SIG-M5 treated with dmso at 0.1 percent for 504 hours (cell line): Measurements from ENCODE around the gene FLRT1.

Source experiments
- DNase-seq: peaks from one replicate; lab custom pipeline; 2025; ENCODE audit not compliant: unreplicated experiment; lab: John Stamatoyannopoulos, UW

The FLRT1 gene

GRCh38 chr11:64005691-64006090 lies 30.0 kb upstream of the FLRT1 start:
- no peak for DNase-seq

GRCh38 chr11:64006398-64006797 lies 29.3 kb upstream of the FLRT1 start:
- no peak for DNase-seq

GRCh38 chr11:64007160-64007628 lies 28.5 kb upstream of the FLRT1 start:
- DNase-seq: peak; percentile 47

GRCh38 chr11:64007629-64008282 lies 28.0 kb upstream of the FLRT1 start:
- no peak for DNase-seq

- DNase-seq: no peak
Observed at GRCh38 chr11:64008283-64008913, 27.3 kb upstream of the FLRT1 start.

GRCh38 chr11:64008914-64009633 lies 26.7 kb upstream of the FLRT1 start:
- no peak for DNase-seq

GRCh38 chr11:64009710-64010109 lies 26.0 kb upstream of the FLRT1 start:
- no peak for DNase-seq

GRCh38 chr11:64010783-64011182 lies 24.9 kb upstream of the FLRT1 start:
- no peak for DNase-seq

GRCh38 chr11:64011371-64011770 lies 24.4 kb upstream of the FLRT1 start:
- DNase-seq: no peak

GRCh38 chr11:64013141-64013896 lies 22.4 kb upstream of the FLRT1 start:
- no peak for DNase-seq

GRCh38 chr11:64014356-64014755 lies 21.4 kb upstream of the FLRT1 start:
- DNase-seq: no peak

GRCh38 chr11:64015510-64015909 lies 20.2 kb upstream of the FLRT1 start:
- no peak for DNase-seq

GRCh38 chr11:64015935-64016845 lies 19.5 kb upstream of the FLRT1 start:
- DNase-seq: no peak

- no peak for DNase-seq
Observed at GRCh38 chr11:64017945-64018224, 17.8 kb upstream of the FLRT1 start.

- DNase-seq: no peak
Observed at GRCh38 chr11:64018310-64018709, 17.4 kb upstream of the FLRT1 start.

- no peak for DNase-seq
Observed at GRCh38 chr11:64019106-64020037, 16.4 kb upstream of the FLRT1 start.

GRCh38 chr11:64020976-64021756 lies 14.6 kb upstream of the FLRT1 start:
- no peak for DNase-seq

- no peak for DNase-seq
Observed at GRCh38 chr11:64021757-64022093, 14.0 kb upstream of the FLRT1 start.
